Transverse colon (tissue), 3 donors: ENCODE measurements around the gene IHH.

Source experiments
- CTCF ChIP-seq, 5 experiments: fragments of 200-600 bp in 3 of 5; fragments of 450-650 bp in 2 of 5; sonication (generic) in 3 of 5; IDR thresholded peaks; 1 replicate in 2 of 5; 2 replicates in 3 of 5; pipeline ENCODE4 v1.5.1; 2016 to 2017; ENCODE audit warnings: antibody characterized with exemption in 5 of 5, inconsistent platforms in 3 of 5, mild to moderate bottlenecking in 2 of 5, moderate library complexity in 1 of 5
- POLR2A ChIP-seq: fragments of 450-650 bp; IDR thresholded peaks from one replicate; pipeline ENCODE4 v1.6.1; 2016; ENCODE audit warnings: antibody characterized with exemption, mild to moderate bottlenecking, moderate library complexity

- TF ChIP-seq CTCF (IDR thresholded peaks at IDR 0.05), result no peak
- TF ChIP-seq POLR2A, result no peak
Observed at GRCh38 chr2:219018286-219018685, 42.4 kb downstream of the IHH start.
